ENCODE data around the gene SSR2.

The SSR2 gene

DNA sequence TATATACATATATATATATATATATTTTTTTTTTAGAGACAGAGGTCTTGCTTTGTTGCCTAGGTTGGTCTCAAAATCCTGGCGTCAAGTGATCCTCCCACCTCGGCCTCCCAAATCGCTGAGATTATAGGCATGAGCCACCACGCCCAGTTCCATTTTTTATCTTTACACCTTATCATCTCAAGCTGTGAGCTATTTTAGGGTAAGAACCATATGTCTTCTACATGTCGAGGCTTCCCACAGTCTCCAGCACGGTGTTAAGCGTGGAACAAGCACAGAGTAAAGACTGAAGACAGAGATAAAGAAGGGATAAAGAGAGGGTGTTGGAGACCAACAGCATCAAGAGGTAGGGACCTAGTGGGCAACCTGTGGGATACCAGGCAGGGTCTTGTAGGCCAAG, 56.6 kb downstream of the SSR2 start:
- DNase-seq, result no peak
- peaks cover 61 to 97% (median 91%) of the 10 kb centered on the region in 3 donors for H3K36me3 ChIP-seq
- H3K4me1 ChIP-seq, result peaks cover 0 to 72% (median 47%) of the 10 kb centered on the region in 4 donors
- H3K27me3 ChIP-seq, result no peaks in the 10 kb centered on the region
- intact Hi-C loops (cut with DNase I; ENCODE audit: low total_unique reads), result no loop called here
- H3K27ac ChIP-seq, result no peak overlapping the region
- H3K4me3 ChIP-seq, result no peak overlapping the region
- H3K9me3 ChIP-seq, result no peaks in the 10 kb centered on the region
- TF ChIP-seq, protein P1, sequence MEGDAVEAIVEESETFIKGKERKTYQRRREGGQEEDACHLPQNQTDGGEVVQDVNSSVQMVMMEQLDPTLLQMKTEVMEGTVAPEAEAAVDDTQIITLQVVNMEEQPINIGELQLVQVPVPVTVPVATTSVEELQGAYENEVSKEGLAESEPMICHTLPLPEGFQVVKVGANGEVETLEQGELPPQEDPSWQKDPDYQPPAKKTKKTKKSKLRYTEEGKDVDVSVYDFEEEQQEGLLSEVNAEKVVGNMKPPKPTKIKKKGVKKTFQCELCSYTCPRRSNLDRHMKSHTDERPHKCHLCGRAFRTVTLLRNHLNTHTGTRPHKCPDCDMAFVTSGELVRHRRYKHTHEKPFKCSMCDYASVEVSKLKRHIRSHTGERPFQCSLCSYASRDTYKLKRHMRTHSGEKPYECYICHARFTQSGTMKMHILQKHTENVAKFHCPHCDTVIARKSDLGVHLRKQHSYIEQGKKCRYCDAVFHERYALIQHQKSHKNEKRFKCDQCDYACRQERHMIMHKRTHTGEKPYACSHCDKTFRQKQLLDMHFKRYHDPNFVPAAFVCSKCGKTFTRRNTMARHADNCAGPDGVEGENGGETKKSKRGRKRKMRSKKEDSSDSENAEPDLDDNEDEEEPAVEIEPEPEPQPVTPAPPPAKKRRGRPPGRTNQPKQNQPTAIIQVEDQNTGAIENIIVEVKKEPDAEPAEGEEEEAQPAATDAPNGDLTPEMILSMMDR (IDR thresholded peaks at IDR 0.05), result no peak

DNA sequence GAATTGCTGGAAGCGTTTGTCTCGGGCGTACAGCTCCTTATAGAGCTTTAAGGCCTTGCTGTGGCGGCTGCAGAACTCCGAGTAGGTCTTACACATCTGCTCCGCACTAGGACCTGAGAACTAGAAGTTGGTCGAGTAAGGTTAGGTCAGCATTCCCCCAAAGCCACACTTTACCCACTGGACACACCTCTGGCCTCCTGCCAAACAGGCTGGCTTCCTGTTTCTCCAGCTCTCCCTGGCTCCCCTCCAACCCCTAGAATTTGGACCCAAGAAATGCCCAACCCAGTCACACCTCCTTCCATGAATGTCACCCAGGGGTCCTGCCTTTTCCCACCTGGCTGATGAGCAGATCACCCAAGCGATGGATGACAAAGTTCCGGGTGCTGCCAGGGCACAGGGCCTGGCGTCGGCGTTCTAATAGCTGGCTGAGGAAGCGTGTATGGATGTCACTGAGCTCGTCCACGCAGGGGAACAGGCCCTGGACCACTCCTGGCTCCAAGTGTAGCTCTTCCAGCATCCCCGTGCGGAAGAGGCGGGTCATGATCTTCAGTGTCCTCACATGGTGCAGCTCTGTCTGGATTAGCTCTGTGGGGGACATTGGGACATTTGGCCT, 58.0 kb downstream of the SSR2 start:
- no peaks in the 10 kb centered on the region for H3K9me3 ChIP-seq
- H3K27ac ChIP-seq, result peak overlapping the region; percentile 83 to 91
- TF ChIP-seq, protein P1 (IDR thresholded peaks at IDR 0.05), result no peak
- no peaks in the 10 kb centered on the region for H3K27me3 ChIP-seq
- peak; percentile 67 to 82 for DNase-seq
- peaks cover 68 to 99% (median 96%) of the 10 kb centered on the region in 3 donors for H3K36me3 ChIP-seq
- H3K4me3 ChIP-seq, result no peak overlapping the region
- intact Hi-C loops (cut with DNase I; ENCODE audit: low total_unique reads), result no loop called here
- H3K4me1 ChIP-seq, result peaks cover 0 to 57% (median 32%) of the 10 kb centered on the region in 4 donors

DNA sequence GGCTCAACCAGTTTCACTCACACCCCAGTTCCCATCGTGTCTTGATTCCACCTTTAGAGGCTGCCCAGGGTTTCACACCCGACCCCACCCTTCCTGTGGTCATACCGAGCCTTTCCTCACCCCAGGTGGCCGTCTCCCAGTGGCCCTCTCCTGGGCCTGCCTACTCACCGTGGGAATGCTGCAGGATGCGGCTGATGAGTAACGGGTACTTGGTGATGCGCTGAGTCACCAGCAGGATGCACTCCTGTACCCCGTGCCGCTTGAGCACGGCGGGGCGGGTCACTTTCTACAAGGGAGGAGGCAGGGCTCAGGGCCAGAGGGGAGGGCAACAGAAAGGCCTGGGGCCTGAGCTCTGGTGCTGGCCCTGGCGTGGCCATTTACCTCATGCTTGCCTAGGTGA, 58.8 kb downstream of the SSR2 start:
- Histone ChIP-seq H3K36me3 (peaks cover 72 to 99% (median 96%) of the 10 kb centered on the region in 3 donors), H3K9me3 (no peaks in the 10 kb centered on the region), H3K4me1 (peaks cover 0 to 49% (median 25%) of the 10 kb centered on the region in 4 donors), H3K4me3 (no peak overlapping the region), H3K27ac (peak overlapping the region; percentile 83 to 91), H3K27me3 (no peaks in the 10 kb centered on the region)
- peak; percentile 86 to 97 for DNase-seq
- intact Hi-C loops (cut with DNase I; ENCODE audit: low total_unique reads), result no loop called here
- TF ChIP-seq, protein P1 (IDR thresholded peaks at IDR 0.05), result peak; percentile 49 to 56

DNA sequence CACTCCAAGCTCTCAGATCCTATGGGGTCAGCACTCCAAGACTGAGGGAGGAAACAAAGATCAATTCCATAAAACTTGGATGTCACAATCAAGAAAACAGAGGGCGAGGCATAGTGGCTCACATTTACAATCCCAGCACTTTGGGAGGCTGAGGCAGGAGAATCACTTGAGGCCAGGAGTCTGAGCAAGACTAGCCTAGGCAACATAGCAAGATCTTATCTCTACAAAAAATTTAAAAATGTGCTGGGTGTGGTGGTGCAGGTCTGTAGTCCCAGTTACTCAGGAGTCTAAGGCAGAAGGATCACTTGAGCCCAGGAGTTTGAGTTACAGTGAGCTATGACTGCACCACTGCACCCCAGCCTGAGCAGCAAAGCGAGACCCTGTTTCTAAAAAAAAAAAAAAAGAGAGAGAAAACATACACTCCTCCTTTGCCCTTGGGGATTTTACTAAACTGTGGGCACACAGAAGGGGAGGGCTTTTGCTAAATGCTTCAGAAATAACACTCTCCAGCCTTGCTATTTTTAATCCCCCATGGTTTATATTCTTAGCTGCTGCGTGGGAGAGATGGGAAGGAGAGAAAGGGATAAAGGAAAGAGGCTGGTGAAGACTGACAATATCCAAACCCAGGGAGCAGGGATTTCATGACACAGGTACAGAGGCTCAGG, 60.5 kb downstream of the SSR2 start:
- H3K27ac ChIP-seq, result peak overlapping the region; percentile 83 to 91
- intact Hi-C loops (cut with DNase I; ENCODE audit: low total_unique reads), result no loop called here
- H3K36me3 ChIP-seq, result peaks cover 72 to 99% (median 96%) of the 10 kb centered on the region in 3 donors

More for the DNA sequence above, 60.5 kb downstream of the SSR2 start:
- H3K4me3 ChIP-seq, result no peak overlapping the region
- no peak for DNase-seq
- peaks cover 0 to 41% (median 23%) of the 10 kb centered on the region in 4 donors for H3K4me1 ChIP-seq
- H3K9me3 ChIP-seq, result no peaks in the 10 kb centered on the region
- TF ChIP-seq, protein P1 (IDR thresholded peaks at IDR 0.05), result no peak
- no peaks in the 10 kb centered on the region for H3K27me3 ChIP-seq

Data from tibial artery (tissue), 4 donors.